ENCODE results near the gene FGF7.
"Not testable (repeated sequence)": the region's sequence is repeated elsewhere in the genome, so short reads cannot be mapped to it uniquely, and the experiment has no call there.

Gene FGF7

DNA sequence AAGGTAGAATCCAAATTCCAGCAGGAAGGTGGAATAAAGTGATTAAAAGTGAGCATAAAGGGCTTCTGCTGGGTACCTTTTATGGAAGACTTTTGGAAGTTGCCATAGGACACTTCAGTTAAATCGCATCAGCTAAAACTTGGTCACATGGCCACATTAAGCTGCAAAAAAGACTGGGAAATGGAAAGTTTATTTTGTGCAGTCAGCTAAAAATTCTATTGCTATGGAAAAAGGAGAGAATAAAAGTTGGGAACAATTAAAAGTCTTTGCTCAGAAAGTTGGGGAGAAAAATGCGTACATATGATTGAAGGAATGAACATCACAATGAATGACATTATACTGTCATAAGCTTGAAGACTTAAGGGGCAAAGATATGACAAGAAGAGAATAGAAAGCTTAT, 49.3 kb downstream of the FGF7 start:
- H3K9ac ChIP-seq (ENCODE audit: low read length) = peak overlapping the region; percentile 23; the same call in 1 of the 2 replicates
- TF ChIP-seq EZH2 (optimal IDR thresholded peaks at IDR 0.05; ENCODE audit: low read depth, low read length) = no peak
- TF ChIP-seq EZH2phosphoT487 (IDR thresholded peaks at IDR 0.05; ENCODE audit: low read length) = no peak
- TF ChIP-seq, protein P1, sequence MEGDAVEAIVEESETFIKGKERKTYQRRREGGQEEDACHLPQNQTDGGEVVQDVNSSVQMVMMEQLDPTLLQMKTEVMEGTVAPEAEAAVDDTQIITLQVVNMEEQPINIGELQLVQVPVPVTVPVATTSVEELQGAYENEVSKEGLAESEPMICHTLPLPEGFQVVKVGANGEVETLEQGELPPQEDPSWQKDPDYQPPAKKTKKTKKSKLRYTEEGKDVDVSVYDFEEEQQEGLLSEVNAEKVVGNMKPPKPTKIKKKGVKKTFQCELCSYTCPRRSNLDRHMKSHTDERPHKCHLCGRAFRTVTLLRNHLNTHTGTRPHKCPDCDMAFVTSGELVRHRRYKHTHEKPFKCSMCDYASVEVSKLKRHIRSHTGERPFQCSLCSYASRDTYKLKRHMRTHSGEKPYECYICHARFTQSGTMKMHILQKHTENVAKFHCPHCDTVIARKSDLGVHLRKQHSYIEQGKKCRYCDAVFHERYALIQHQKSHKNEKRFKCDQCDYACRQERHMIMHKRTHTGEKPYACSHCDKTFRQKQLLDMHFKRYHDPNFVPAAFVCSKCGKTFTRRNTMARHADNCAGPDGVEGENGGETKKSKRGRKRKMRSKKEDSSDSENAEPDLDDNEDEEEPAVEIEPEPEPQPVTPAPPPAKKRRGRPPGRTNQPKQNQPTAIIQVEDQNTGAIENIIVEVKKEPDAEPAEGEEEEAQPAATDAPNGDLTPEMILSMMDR (IDR thresholded peaks at IDR 0.05; ENCODE audit: low read length) = no peak
- H3K4me3 ChIP-seq (ENCODE audit: low read length) = 0 out of 2 replicates have a peak overlapping the region, but pooled peaks have one; percentile 4
- H3K27ac ChIP-seq (ENCODE audit: low read length) = peak overlapping the region; percentile 83
- peaks cover 19% of the 10 kb centered on the region for H3K4me1 ChIP-seq (ENCODE audit: low read length)
- no peaks in the 10 kb centered on the region for H4K20me1 ChIP-seq (ENCODE audit: insufficient read depth, low read length)
- no peaks in the 10 kb centered on the region for H3K9me2 ChIP-seq (replicated peaks; ENCODE audit: insufficient read depth, low read length)
- no peaks in the 10 kb centered on the region for H3K27me3 ChIP-seq (replicated peaks; ENCODE audit: insufficient read depth, low read length)
- H2AFZ ChIP-seq (ENCODE audit: low read length) = peak overlapping the region; percentile 38
- no peaks in the 10 kb centered on the region for H3K9me3 ChIP-seq (replicated peaks; ENCODE audit: insufficient read depth, low read length)
- DNase-seq = no peak
- H3K79me2 ChIP-seq (ENCODE audit: low read length) = no peaks in the 10 kb centered on the region
- no peaks in the 10 kb centered on the region for H3K36me3 ChIP-seq (replicated peaks; ENCODE audit: insufficient read depth, low read length)
- H3F3A ChIP-seq (ENCODE audit: insufficient read depth, low read length) = peaks cover 14% of the 10 kb centered on the region
- peak overlapping the region; percentile 62 for H3K4me2 ChIP-seq (ENCODE audit: low read depth, low read length)

DNA sequence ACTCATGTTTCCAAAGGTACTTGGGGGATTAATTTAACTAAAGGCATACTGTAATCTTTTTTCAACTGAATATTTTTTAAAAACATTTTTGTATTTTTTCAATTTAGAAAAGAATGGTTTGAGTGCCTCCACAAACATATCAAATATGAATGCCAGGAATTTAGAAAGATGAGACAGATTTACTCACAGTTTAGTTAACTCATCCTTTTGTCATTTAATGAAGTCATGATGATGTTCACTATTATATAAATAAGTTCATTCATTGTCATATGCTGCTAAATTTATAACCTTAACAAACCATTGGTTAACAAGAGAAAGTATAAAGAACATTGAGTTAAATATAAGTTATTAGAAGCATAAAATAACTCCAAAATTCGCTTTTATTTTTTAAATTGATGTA, 50.0 kb downstream of the FGF7 start:
- Histone ChIP-seq H3K79me2 (ENCODE audit: low read length) (no peaks in the 10 kb centered on the region), H4K20me1 (ENCODE audit: insufficient read depth, low read length) (no peaks in the 10 kb centered on the region), H3K9ac (ENCODE audit: low read length) (no peak overlapping the region), H3K4me3 (ENCODE audit: low read length) (no peak overlapping the region), H3K27me3 (replicated peaks; ENCODE audit: insufficient read depth, low read length) (no peaks in the 10 kb centered on the region), H3K9me3 (replicated peaks; ENCODE audit: insufficient read depth, low read length) (no peaks in the 10 kb centered on the region), H3K36me3 (replicated peaks; ENCODE audit: insufficient read depth, low read length) (no peaks in the 10 kb centered on the region), H3K4me1 (ENCODE audit: low read length) (peaks cover 19% of the 10 kb centered on the region), H3K4me2 (ENCODE audit: low read depth, low read length) (no peak overlapping the region), H3K27ac (ENCODE audit: low read length) (no peak overlapping the region), H3F3A (ENCODE audit: insufficient read depth, low read length) (peaks cover 14% of the 10 kb centered on the region), H2AFZ (ENCODE audit: low read length) (no peak overlapping the region), H3K9me2 (replicated peaks; ENCODE audit: insufficient read depth, low read length) (no peaks in the 10 kb centered on the region)
- no peak for TF ChIP-seq EZH2 (optimal IDR thresholded peaks at IDR 0.05; ENCODE audit: low read depth, low read length)
- TF ChIP-seq, protein P1 (IDR thresholded peaks at IDR 0.05; ENCODE audit: low read length) = no peak
- no peak for TF ChIP-seq EZH2phosphoT487 (IDR thresholded peaks at IDR 0.05; ENCODE audit: low read length)
- no peak for DNase-seq

DNA sequence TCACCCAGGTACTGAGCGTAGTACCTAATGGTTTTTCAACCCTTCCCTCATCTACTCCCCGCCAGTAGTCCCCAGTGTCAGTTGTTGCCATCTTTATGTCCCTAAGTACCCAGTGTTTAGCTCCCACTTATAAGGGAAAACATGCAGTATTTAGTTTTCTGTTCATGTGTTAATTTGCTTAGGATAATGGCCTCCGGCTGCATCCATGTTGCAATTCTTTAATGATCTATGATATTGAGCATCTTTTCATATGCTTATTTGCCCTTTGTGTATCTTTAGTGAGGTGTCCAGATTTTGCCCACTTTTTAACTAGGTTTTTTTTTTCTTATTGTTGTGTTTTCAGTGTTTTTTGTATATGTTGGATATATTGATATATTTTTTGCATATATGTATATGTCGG, 55.0 kb downstream of the FGF7 start:
- not testable (repeated sequence) for H3K4me1 ChIP-seq (ENCODE audit: low read length); H3K27me3 ChIP-seq (replicated peaks; ENCODE audit: insufficient read depth, low read length); H3F3A ChIP-seq (ENCODE audit: insufficient read depth, low read length); H3K36me3 ChIP-seq (replicated peaks; ENCODE audit: insufficient read depth, low read length); H3K9me3 ChIP-seq (replicated peaks; ENCODE audit: insufficient read depth, low read length); H3K79me2 ChIP-seq (ENCODE audit: low read length); H3K9me2 ChIP-seq (replicated peaks; ENCODE audit: insufficient read depth, low read length); H3K4me3 ChIP-seq (ENCODE audit: low read length); H3K9ac ChIP-seq (ENCODE audit: low read length); H2AFZ ChIP-seq (ENCODE audit: low read length); H3K27ac ChIP-seq (ENCODE audit: low read length); H3K4me2 ChIP-seq (ENCODE audit: low read depth, low read length); DNase-seq; H4K20me1 ChIP-seq (ENCODE audit: insufficient read depth, low read length)

DNA sequence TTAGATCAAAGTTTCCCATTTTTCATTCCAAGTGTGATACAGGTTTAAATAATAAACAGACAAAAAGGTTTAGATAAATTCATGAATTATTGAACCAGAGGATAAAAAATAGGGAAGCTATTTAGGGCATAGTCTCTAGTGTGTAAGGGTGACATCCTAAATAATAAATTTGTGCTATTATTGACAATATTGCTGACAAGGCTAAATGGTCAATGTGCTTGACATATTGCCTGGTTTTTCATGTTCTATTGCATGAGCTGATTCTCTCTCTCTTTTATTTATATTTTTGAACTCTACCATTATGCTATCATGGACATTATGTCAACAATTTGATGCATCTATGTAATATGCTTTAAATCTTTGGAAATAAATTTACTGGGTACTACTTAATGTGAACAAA, 55.9 kb downstream of the FGF7 start:
- not testable (repeated sequence) for H4K20me1 ChIP-seq (ENCODE audit: insufficient read depth, low read length); H3F3A ChIP-seq (ENCODE audit: insufficient read depth, low read length); H2AFZ ChIP-seq (ENCODE audit: low read length); H3K9me3 ChIP-seq (replicated peaks; ENCODE audit: insufficient read depth, low read length); H3K9me2 ChIP-seq (replicated peaks; ENCODE audit: insufficient read depth, low read length); H3K4me2 ChIP-seq (ENCODE audit: low read depth, low read length); H3K27me3 ChIP-seq (replicated peaks; ENCODE audit: insufficient read depth, low read length); H3K79me2 ChIP-seq (ENCODE audit: low read length); H3K36me3 ChIP-seq (replicated peaks; ENCODE audit: insufficient read depth, low read length); H3K27ac ChIP-seq (ENCODE audit: low read length); H3K4me3 ChIP-seq (ENCODE audit: low read length); H3K4me1 ChIP-seq (ENCODE audit: low read length); DNase-seq; H3K9ac ChIP-seq (ENCODE audit: low read length)

DNA sequence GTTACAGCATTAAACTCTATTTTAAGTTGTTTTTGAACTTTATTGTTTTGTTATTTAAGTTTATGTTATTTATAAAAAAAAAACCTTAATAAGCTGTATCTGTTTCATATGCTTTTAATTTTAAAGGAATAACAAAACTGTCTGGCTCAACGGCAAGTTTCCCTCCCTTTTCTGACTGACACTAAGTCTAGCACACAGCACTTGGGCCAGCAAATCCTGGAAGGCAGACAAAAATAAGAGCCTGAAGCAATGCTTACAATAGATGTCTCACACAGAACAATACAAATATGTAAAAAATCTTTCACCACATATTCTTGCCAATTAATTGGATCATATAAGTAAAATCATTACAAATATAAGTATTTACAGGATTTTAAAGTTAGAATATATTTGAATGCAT, 62.4 kb downstream of the FGF7 start:
- not testable (repeated sequence) for H3K79me2 ChIP-seq (ENCODE audit: low read length); H3K27me3 ChIP-seq (replicated peaks; ENCODE audit: insufficient read depth, low read length); H3K27ac ChIP-seq (ENCODE audit: low read length); H3K9me2 ChIP-seq (replicated peaks; ENCODE audit: insufficient read depth, low read length); H3F3A ChIP-seq (ENCODE audit: insufficient read depth, low read length); H2AFZ ChIP-seq (ENCODE audit: low read length); H4K20me1 ChIP-seq (ENCODE audit: insufficient read depth, low read length); H3K9me3 ChIP-seq (replicated peaks; ENCODE audit: insufficient read depth, low read length); DNase-seq; H3K4me2 ChIP-seq (ENCODE audit: low read depth, low read length); H3K9ac ChIP-seq (ENCODE audit: low read length); H3K36me3 ChIP-seq (replicated peaks; ENCODE audit: insufficient read depth, low read length); H3K4me3 ChIP-seq (ENCODE audit: low read length); H3K4me1 ChIP-seq (ENCODE audit: low read length)

Measured in MM.1S (cell line).